HEK293 (cell line): ENCODE results near the gene BAZ1A.

Experiments used
- CTCF ChIA-PET: fragments of 350-600 bp; formaldehyde crosslinking; extraction: SDS; loops from one replicate; lab custom pipeline; 2021; ENCODE audit warnings: antibody characterized with exemption; lab: Yijun Ruan, JAX
- POLR2A ChIA-PET: fragments of 300-600 bp; formaldehyde crosslinking; extraction: SDS; loops from one replicate; lab custom pipeline; 2020; ENCODE audit warnings: antibody characterized with exemption, inconsistent platforms; lab: Yijun Ruan, JAX
- H3K27ac ChIP-seq: fragments of 200-500 bp; sonication (Bioruptor generic); 2 replicates; pipeline ENCODE4 v1.5.1; 2014; ENCODE audit warnings: low read depth, low read length, control low read depth, inconsistent platforms; ENCODE audit errors: extremely low read depth
- H3K36me3 ChIP-seq, 2 experiments: fragments of 200-500 bp in 1 of 2; sonication (Bioruptor generic) in 1 of 2; 1 replicate in 1 of 2; 2 replicates in 1 of 2; pipeline ENCODE4 v1.5.1; 2014 to 2017; ENCODE audit warnings: inconsistent platforms in 2 of 2, low read length in 2 of 2; ENCODE audit not compliant: control insufficient read depth in 2 of 2, insufficient read depth in 1 of 2
- H3K4me1 ChIP-seq: fragments of 200-500 bp; sonication (Bioruptor generic); 2 replicates; pipeline ENCODE4 v1.5.1; 2014; ENCODE audit warnings: mild to moderate bottlenecking, low read length, inconsistent platforms; ENCODE audit not compliant: control insufficient read depth, insufficient read depth
- H3K4me3 ChIP-seq: 2 replicates; pipeline ENCODE4 v1.5.1; 2011; ENCODE audit warnings: low read depth, mild to moderate bottlenecking, control low read depth, low read length, moderate library complexity
- H3K9me3 ChIP-seq: fragments of 200-500 bp; sonication (Bioruptor generic); 2 replicates; pipeline ENCODE4 v1.5.1; 2014; ENCODE audit warnings: low read depth, low read length, inconsistent platforms; ENCODE audit not compliant: control insufficient read depth, insufficient read depth
- EGR2 ChIP-seq: fragments of 450-650 bp; formaldehyde crosslinking; IDR thresholded peaks from 2 replicates; pipeline ENCODE4 v1.5.1; 2016; ENCODE audit warnings: low read depth, missing biosample characterization, missing genetic modification characterization
- GFI1B ChIP-seq: fragments of 450-650 bp; formaldehyde crosslinking; IDR thresholded peaks from 2 replicates; pipeline ENCODE4 v1.5.1; 2016; ENCODE audit warnings: missing biosample characterization, missing genetic modification characterization
- KLF16 ChIP-seq: fragments of 450-650 bp; formaldehyde crosslinking; IDR thresholded peaks from 2 replicates; pipeline ENCODE4 v1.5.1; 2017; ENCODE audit warnings: missing biosample characterization, missing genetic modification characterization
- KLF7 ChIP-seq: fragments of 450-650 bp; formaldehyde crosslinking; IDR thresholded peaks from 2 replicates; pipeline ENCODE4 v1.5.1; 2016; ENCODE audit warnings: missing biosample characterization, missing genetic modification characterization, borderline replicate concordance
- KLF8 ChIP-seq: fragments of 450-650 bp; formaldehyde crosslinking; IDR thresholded peaks from 2 replicates; pipeline ENCODE4 v1.5.1; 2016; ENCODE audit warnings: missing biosample characterization, missing genetic modification characterization
- SETDB1 ChIP-seq: IDR thresholded peaks from one replicate; pipeline ENCODE4 v1.6.1; 2017; ENCODE audit warnings: mild to moderate bottlenecking, low read length, moderate library complexity, mixed read lengths; ENCODE audit not compliant: insufficient read length
- ZBTB10 ChIP-seq: fragments of 450-650 bp; formaldehyde crosslinking; IDR thresholded peaks from 2 replicates; pipeline ENCODE4 v1.5.1; 2016; ENCODE audit warnings: missing biosample characterization, missing genetic modification characterization
- ZBTB44 ChIP-seq: fragments of 450-650 bp; IDR thresholded peaks from 2 replicates; pipeline ENCODE4 v1.5.1; 2018; ENCODE audit warnings: missing biosample characterization, mild to moderate bottlenecking, missing genetic modification characterization
- ZBTB49 ChIP-seq: fragments of 450-650 bp; formaldehyde crosslinking; IDR thresholded peaks from 2 replicates; pipeline ENCODE4 v1.5.1; 2016; ENCODE audit warnings: missing biosample characterization, missing genetic modification characterization, low read depth
- ZNF169 ChIP-seq: fragments of 450-650 bp; formaldehyde crosslinking; IDR thresholded peaks from 2 replicates; pipeline ENCODE4 v1.5.1; 2016; ENCODE audit warnings: missing biosample characterization, missing genetic modification characterization
- ZNF274 ChIP-seq, 2 experiments: fragments of 200-500 bp in 1 of 2; fragments of 450-650 bp in 1 of 2; sonication (Bioruptor generic) in 1 of 2; formaldehyde crosslinking in 1 of 2; IDR thresholded peaks; 2 replicates each; pipeline versions ENCODE4 v1.5.1 to v1.6.1; 2014 to 2016; ENCODE audit warnings: borderline replicate concordance in 1 of 2, inconsistent platforms in 1 of 2, low read length in 1 of 2, missing biosample characterization in 1 of 2, missing genetic modification characterization in 1 of 2
- ZNF280D ChIP-seq: fragments of 450-650 bp; formaldehyde crosslinking; IDR thresholded peaks from 2 replicates; pipeline ENCODE4 v1.5.1; 2016; ENCODE audit warnings: missing biosample characterization, missing genetic modification characterization
- ZNF391 ChIP-seq: fragments of 450-650 bp; formaldehyde crosslinking; IDR thresholded peaks from 2 replicates; pipeline ENCODE4 v1.5.1; 2016; ENCODE audit warnings: low read depth, missing biosample characterization, missing genetic modification characterization, borderline replicate concordance
- ZNF398 ChIP-seq: fragments of 450-650 bp; formaldehyde crosslinking; IDR thresholded peaks from 2 replicates; pipeline ENCODE4 v1.5.1; 2017; ENCODE audit warnings: missing biosample characterization, missing genetic modification characterization
- ZNF449 ChIP-seq: fragments of 450-650 bp; formaldehyde crosslinking; IDR thresholded peaks from 2 replicates; pipeline ENCODE4 v1.5.1; 2017; ENCODE audit warnings: missing biosample characterization, mild to moderate bottlenecking, missing genetic modification characterization, moderate library complexity
- ZNF488 ChIP-seq: fragments of 450-650 bp; formaldehyde crosslinking; IDR thresholded peaks from 2 replicates; pipeline ENCODE4 v1.5.1; 2016; ENCODE audit warnings: missing biosample characterization, missing genetic modification characterization
- ZNF830 ChIP-seq: fragments of 450-650 bp; IDR thresholded peaks from 2 replicates; pipeline ENCODE4 v1.5.0; 2018; ENCODE audit warnings: missing biosample characterization, missing genetic modification characterization, low read depth, mild to moderate bottlenecking, moderate library complexity
- ZXDB ChIP-seq: fragments of 450-650 bp; formaldehyde crosslinking; IDR thresholded peaks from 2 replicates; pipeline ENCODE4 v1.5.1; 2016; ENCODE audit warnings: missing biosample characterization, missing genetic modification characterization

The BAZ1A gene

GRCh38 chr14:34776611-34777010 lies 98.5 kb downstream of the BAZ1A start:
- no peak overlapping the region for H3K27ac ChIP-seq
- no peaks in the 10 kb centered on the region for H3K4me1 ChIP-seq
- no peaks in the 10 kb centered on the region for H3K9me3 ChIP-seq
- TF ChIP-seq ZBTB44 (tag by site-specific recombination) = no peak
- no peak for TF ChIP-seq KLF16
- TF ChIP-seq ZNF391 (tag by site-specific recombination) = no peak
- no peak for TF ChIP-seq KLF7 (tag by site-specific recombination)
- TF ChIP-seq ZNF398 (tag by site-specific recombination) = no peak
- TF ChIP-seq ZNF830 (tag by site-specific recombination) = no peak
- TF ChIP-seq ZBTB10 (tag by site-specific recombination) = no peak
- TF ChIP-seq GFI1B (tag by site-specific recombination) = no peak
- no peak for TF ChIP-seq ZNF280D (tag by site-specific recombination)
- no peak for TF ChIP-seq ZNF274 (IDR thresholded peaks at IDR 0.05; ENCODE audit: low read length)
- TF ChIP-seq ZNF274 (tag by site-specific recombination; IDR thresholded peaks at IDR 0.05; ENCODE audit: borderline replicate concordance) = no peak
- no peak for TF ChIP-seq KLF8 (tag by site-specific recombination)
- TF ChIP-seq ZNF169 (tag by site-specific recombination) = no peak
- no peak for TF ChIP-seq EGR2
- TF ChIP-seq ZXDB (tag by site-specific recombination) = no peak
- no peak overlapping the region for H3K4me3 ChIP-seq
- POLR2A ChIA-PET = no interaction called here
- CTCF ChIA-PET = no interaction called here
- peaks cover 65 to 71% of the 10 kb centered on the region in 2 experiments for H3K36me3 ChIP-seq

- CTCF ChIA-PET = no interaction called here
- Histone ChIP-seq H3K4me1 (no peaks in the 10 kb centered on the region), H3K4me3 (no peak overlapping the region), H3K9me3 (no peaks in the 10 kb centered on the region), H3K36me3 (peaks cover 65 to 71% of the 10 kb centered on the region in 2 experiments), H3K27ac (no peak overlapping the region)
- POLR2A ChIA-PET = no interaction called here
- TF ChIP-seq ZNF488 (tag by site-specific recombination) (no peak), ZBTB49 (no peak), ZNF449 (no peak), SETDB1 (no peak)
Observed at GRCh38 chr14:34775922-34776321, 99.2 kb downstream of the BAZ1A start.
